ENCODE data around the gene MAPRE3. TPM values are rescaled to one million over a fixed set of nuclear protein-coding genes. Genes with fewer than 3 reads are reported as not detected.
A peak's percentile ranks its signal among the peaks of the same experiment; 100 is the strongest.

The MAPRE3 gene
- total and polyA plus RNA-seq, 9 of the 15 experiments (the other 6 are each of a cell fraction or from before 2014, with no cell fraction given): 0.70 to 43.2 (median 12.6) TPM

GRCh38 chr2:27007416-27008374, 37.3 kb downstream of the MAPRE3 start (continued):
- TF ChIP-seq ZNF699 (CRISPR knock-in tag; IDR thresholded peaks at IDR 0.05; ENCODE audit: insufficient replicate concordance) (no peak), ZNF668 (CRISPR knock-in tag; IDR thresholded peaks at IDR 0.05) (0 out of 2 replicates have a peak, but pooled peaks have one; percentile 57), MYC (IDR thresholded peaks at IDR 0.05; ENCODE audit: low read depth, low read length) (peak; percentile 65), MYC (CRISPR knock-in tag; IDR thresholded peaks at IDR 0.05; ENCODE audit: borderline replicate concordance, low read depth) (no peak), EP400 (IDR thresholded peaks at IDR 0.05) (peak; percentile 30), SAFB2 (IDR thresholded peaks at IDR 0.05; ENCODE audit: borderline replicate concordance, low read depth, low read length, severe bottlenecking) (no peak), AFF4 (CRISPR knock-in tag; IDR thresholded peaks at IDR 0.05) (0 out of 2 replicates have a peak, but pooled peaks have one; percentile 7), ZNF395 (CRISPR knock-in tag; IDR thresholded peaks at IDR 0.05) (peak; percentile 77), PKNOX1 (IDR thresholded peaks at IDR 0.05) (peak; percentile 94), SOX6 (IDR thresholded peaks at IDR 0.05) (peak; percentile 92), ETV1 (tag; conservative IDR thresholded peaks at IDR 0.05; ENCODE audit: low read depth) (peak; percentile 43; the same call in 1 of the 2 replicates), GABPB1 (CRISPR knock-in tag; IDR thresholded peaks at IDR 0.05) (no peak), PHF21A (IDR thresholded peaks at IDR 0.05; ENCODE audit: borderline replicate concordance, low read depth) (no peak), POLR2H (tag; IDR thresholded peaks at IDR 0.05; ENCODE audit: low read depth) (peak; percentile 64; the same call in 1 of the 2 replicates)
- TF ChIP-seq, protein P1, sequence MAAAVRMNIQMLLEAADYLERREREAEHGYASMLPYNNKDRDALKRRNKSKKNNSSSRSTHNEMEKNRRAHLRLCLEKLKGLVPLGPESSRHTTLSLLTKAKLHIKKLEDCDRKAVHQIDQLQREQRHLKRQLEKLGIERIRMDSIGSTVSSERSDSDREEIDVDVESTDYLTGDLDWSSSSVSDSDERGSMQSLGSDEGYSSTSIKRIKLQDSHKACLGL (CRISPR knock-in tag; IDR thresholded peaks at IDR 0.05; ENCODE audit: borderline replicate concordance, poor library complexity, severe bottlenecking): no peak

Measured in K562 (cell line).